ENCODE measurements around the gene NLRP2B. TPM values are rescaled to one million over a fixed set of nuclear protein-coding genes. Genes with fewer than 3 reads are reported as not detected.
"Not testable (repeated sequence)": the region's sequence is repeated elsewhere in the genome, so short reads cannot be mapped to it uniquely, and the experiment has no call there.

NLRP2B gene
- total RNA-seq, result not detected

GRCh38 chrX:57680160-57680559 lies at the start of gene NLRP2B:
NLRP2B (minus strand) TSS chrX:57680260.
- no peaks in the 10 kb centered on the region for H3K4me1 Mint-ChIP-seq
- H3K9me3 Mint-ChIP-seq (ENCODE audit: low read depth), result no peaks in the 10 kb centered on the region
- DNase-seq (no peak), ATAC-seq (no peak)
- H3K27ac Mint-ChIP-seq, result no peak within 1 kb of the TSS
- CTCF ChIA-PET, result no interaction called here
- H3K4me3 Mint-ChIP-seq, result no peak within 1 kb of the TSS
- POLR2A ChIA-PET, result no interaction called here
- intact Hi-C loops (cut with DNase I, micrococcal nuclease), result no loop called here
- H3K27me3 Mint-ChIP-seq, result no peaks in the 10 kb centered on the region
- no peaks in the 10 kb centered on the region for H3K36me3 Mint-ChIP-seq (ENCODE audit: low read depth)

- H3K27ac Mint-ChIP-seq; DNase-seq; H3K4me1 Mint-ChIP-seq; H3K4me3 Mint-ChIP-seq; H3K27me3 Mint-ChIP-seq; CTCF ChIA-PET; H3K36me3 Mint-ChIP-seq (ENCODE audit: low read depth); intact Hi-C loops (cut with DNase I, micrococcal nuclease); ATAC-seq; POLR2A ChIA-PET: not testable (repeated sequence)
- peaks cover 10% of the 10 kb centered on the region for H3K9me3 Mint-ChIP-seq (ENCODE audit: low read depth)
Observed at GRCh38 chrX:57725995-57726394, 45.9 kb upstream of the NLRP2B start.

GRCh38 chrX:57681341-57681740 lies 1.3 kb upstream of the NLRP2B start:
- ChIA-PET POLR2A (no interaction called here), CTCF (no interaction called here)
- H3K4me1 Mint-ChIP-seq, result no peaks in the 10 kb centered on the region
- H3K9me3 Mint-ChIP-seq (ENCODE audit: low read depth), result no peaks in the 10 kb centered on the region
- DNase-seq (no peak), ATAC-seq (no peak)
- no peak overlapping the region for H3K27ac Mint-ChIP-seq
- H3K4me3 Mint-ChIP-seq, result no peak overlapping the region
- intact Hi-C loops (cut with DNase I, micrococcal nuclease), result no loop called here
- no peaks in the 10 kb centered on the region for H3K36me3 Mint-ChIP-seq (ENCODE audit: low read depth)
- H3K27me3 Mint-ChIP-seq, result no peaks in the 10 kb centered on the region

- no peaks in the 10 kb centered on the region for H3K36me3 Mint-ChIP-seq (ENCODE audit: low read depth)
- ChIA-PET CTCF (no interaction called here), POLR2A (no interaction called here)
- DNase-seq, result no peak
- no peak for ATAC-seq
- intact Hi-C loops (cut with DNase I, micrococcal nuclease), result no loop called here
- H3K27ac Mint-ChIP-seq, result no peak overlapping the region
- no peaks in the 10 kb centered on the region for H3K27me3 Mint-ChIP-seq
- H3K4me3 Mint-ChIP-seq, result no peak overlapping the region
- no peaks in the 10 kb centered on the region for H3K9me3 Mint-ChIP-seq (ENCODE audit: low read depth)
- no peaks in the 10 kb centered on the region for H3K4me1 Mint-ChIP-seq
Observed at GRCh38 chrX:57678686-57679428, 1.2 kb downstream of the NLRP2B start.

GRCh38 chrX:57677132-57677858 lies 2.8 kb downstream of the NLRP2B start:
- no peak for ATAC-seq
- ChIA-PET POLR2A (no interaction called here), CTCF (no interaction called here)

GRCh38 chrX:57675320-57675719 lies 4.7 kb downstream of the NLRP2B start:
- Mint-ChIP-seq H3K27ac (no peak overlapping the region), H3K4me3 (no peak overlapping the region), H3K27me3 (no peaks in the 10 kb centered on the region), H3K4me1 (no peaks in the 10 kb centered on the region), H3K9me3 (ENCODE audit: low read depth) (no peaks in the 10 kb centered on the region), H3K36me3 (ENCODE audit: low read depth) (no peaks in the 10 kb centered on the region)
- no peak for DNase-seq
- ATAC-seq, result no peak
- intact Hi-C loops (cut with DNase I, micrococcal nuclease), result no loop called here
- ChIA-PET POLR2A (no interaction called here), CTCF (no interaction called here)

More at GRCh38 chrX:57677132-57677858, 2.8 kb downstream of the NLRP2B start:
- Mint-ChIP-seq H3K27me3 (no peaks in the 10 kb centered on the region), H3K27ac (no peak overlapping the region), H3K36me3 (ENCODE audit: low read depth) (no peaks in the 10 kb centered on the region), H3K4me1 (no peaks in the 10 kb centered on the region), H3K4me3 (no peak overlapping the region), H3K9me3 (ENCODE audit: low read depth) (no peaks in the 10 kb centered on the region)
- intact Hi-C loops (cut with DNase I, micrococcal nuclease), result no loop called here
- no peak for DNase-seq

- POLR2A ChIA-PET, result no interaction called here
- Mint-ChIP-seq H3K27me3 (no peaks in the 10 kb centered on the region), H3K36me3 (ENCODE audit: low read depth) (no peaks in the 10 kb centered on the region), H3K4me3 (no peak overlapping the region), H3K9me3 (ENCODE audit: low read depth) (no peaks in the 10 kb centered on the region), H3K4me1 (no peaks in the 10 kb centered on the region), H3K27ac (no peak overlapping the region)
- intact Hi-C loops (cut with DNase I, micrococcal nuclease), result no loop called here
- DNase-seq, result no peak
- no peak for ATAC-seq
- CTCF ChIA-PET, result interaction anchor here (0.6 kb wide), 1 partner anchor 402 kb away, joined by 3 read pairs; no protein-coding TSS in a partner anchor
Observed at GRCh38 chrX:57674861-57675260, 5.2 kb downstream of the NLRP2B start.

- intact Hi-C loops (cut with DNase I, micrococcal nuclease), result no loop called here
- H3K27ac Mint-ChIP-seq, result no peak overlapping the region
- no peak overlapping the region for H3K4me3 Mint-ChIP-seq
- POLR2A ChIA-PET, result no interaction called here
- H3K9me3 Mint-ChIP-seq (ENCODE audit: low read depth), result no peaks in the 10 kb centered on the region
- ATAC-seq (no peak), DNase-seq (no peak)
- no peaks in the 10 kb centered on the region for H3K36me3 Mint-ChIP-seq (ENCODE audit: low read depth)
- H3K27me3 Mint-ChIP-seq, result no peaks in the 10 kb centered on the region
- H3K4me1 Mint-ChIP-seq, result no peaks in the 10 kb centered on the region
- CTCF ChIA-PET, result no interaction called here
Observed at GRCh38 chrX:57669961-57670360, 10.1 kb downstream of the NLRP2B start.

- no peak for DNase-seq
- H3K27me3 Mint-ChIP-seq, result no peaks in the 10 kb centered on the region
- no peak overlapping the region for H3K4me3 Mint-ChIP-seq
- ChIA-PET POLR2A (no interaction called here), CTCF (no interaction called here)
- H3K36me3 Mint-ChIP-seq (ENCODE audit: low read depth), result no peaks in the 10 kb centered on the region
- intact Hi-C loops (cut with DNase I, micrococcal nuclease), result no loop called here
- no peak for ATAC-seq
- no peaks in the 10 kb centered on the region for H3K9me3 Mint-ChIP-seq (ENCODE audit: low read depth)
- no peaks in the 10 kb centered on the region for H3K4me1 Mint-ChIP-seq
- no peak overlapping the region for H3K27ac Mint-ChIP-seq
Observed at GRCh38 chrX:57667010-57667409, 13.1 kb downstream of the NLRP2B start.

- intact Hi-C loops (cut with DNase I, micrococcal nuclease), result no loop called here
- CTCF ChIA-PET, result no interaction called here
- H3K27me3 Mint-ChIP-seq, result no peaks in the 10 kb centered on the region
- peaks cover 2% of the 10 kb centered on the region for H3K36me3 Mint-ChIP-seq (ENCODE audit: low read depth)
- no peak overlapping the region for H3K27ac Mint-ChIP-seq
- no peak for ATAC-seq
- no peaks in the 10 kb centered on the region for H3K4me1 Mint-ChIP-seq
- no peak for DNase-seq
- peaks cover 2% of the 10 kb centered on the region for H3K9me3 Mint-ChIP-seq (ENCODE audit: low read depth)
- POLR2A ChIA-PET, result no interaction called here
- H3K4me3 Mint-ChIP-seq, result no peak overlapping the region
Observed at GRCh38 chrX:57655065-57655464, 25.0 kb downstream of the NLRP2B start.

GRCh38 chrX:57652705-57653104 lies 27.4 kb downstream of the NLRP2B start:
- ATAC-seq (no peak), DNase-seq (no peak)
- no peak overlapping the region for H3K27ac Mint-ChIP-seq
- ChIA-PET CTCF (no interaction called here), POLR2A (no interaction called here)
- H3K9me3 Mint-ChIP-seq (ENCODE audit: low read depth), result peaks cover 2% of the 10 kb centered on the region
- intact Hi-C loops (cut with DNase I, micrococcal nuclease), result no loop called here
- H3K4me3 Mint-ChIP-seq, result no peak overlapping the region
- no peaks in the 10 kb centered on the region for H3K4me1 Mint-ChIP-seq
- H3K27me3 Mint-ChIP-seq, result no peaks in the 10 kb centered on the region
- H3K36me3 Mint-ChIP-seq (ENCODE audit: low read depth), result peaks cover 2% of the 10 kb centered on the region

GRCh38 chrX:57651169-57651919 lies 28.7 kb downstream of the NLRP2B start:
- H3K27me3 Mint-ChIP-seq, result no peaks in the 10 kb centered on the region
- POLR2A ChIA-PET, result no interaction called here
- H3K27ac Mint-ChIP-seq, result no peak overlapping the region

More at GRCh38 chrX:57651169-57651919, 28.7 kb downstream of the NLRP2B start:
- CTCF ChIA-PET, result no interaction called here
- intact Hi-C loops (cut with DNase I, micrococcal nuclease), result no loop called here
- Mint-ChIP-seq H3K4me1 (no peaks in the 10 kb centered on the region), H3K36me3 (ENCODE audit: low read depth) (peaks cover 2% of the 10 kb centered on the region), H3K9me3 (ENCODE audit: low read depth) (peaks cover 2% of the 10 kb centered on the region), H3K4me3 (no peak overlapping the region)
- no peak for DNase-seq
- no peak for ATAC-seq
